HepG2 (cell line): Measurements from ENCODE around the gene ZNF524. TPM values are rescaled to one million over a fixed set of nuclear protein-coding genes. Genes with fewer than 3 reads are reported as not detected.

ENCODE experiments used
- AGO1 ChIP-seq: fragments of 200-400 bp; formaldehyde crosslinking; IDR thresholded peaks from 2 replicates; pipeline ENCODE4 v1.6.1; 2017; ENCODE audit warnings: mild to moderate bottlenecking, low read depth, low read length, moderate library complexity; ENCODE audit not compliant: poor library complexity, severe bottlenecking
- ATF2 ChIP-seq: sonication (generic); formaldehyde crosslinking; IDR thresholded peaks from 2 replicates; pipeline ENCODE4 v1.4.0; 2020; ENCODE audit warnings: missing genetic modification reagents
- DR1 ChIP-seq: sonication (generic); formaldehyde crosslinking; IDR thresholded peaks from 2 replicates; pipeline ENCODE4 v1.8.0; 2021; ENCODE audit warnings: mild to moderate bottlenecking, missing genetic modification reagents, inconsistent platforms
- ERF ChIP-seq: IDR thresholded peaks from 2 replicates; pipeline ENCODE4 v1.6.1; 2018; ENCODE audit warnings: missing biosample characterization, missing genetic modification reagents
- GABPB1 ChIP-seq: IDR thresholded peaks from 2 replicates; pipeline ENCODE4 v1.6.1; 2016; ENCODE audit warnings: mild to moderate bottlenecking, missing genetic modification reagents, moderate library complexity, missing compliant biosample characterization
- HOXA3 ChIP-seq: sonication (generic); formaldehyde crosslinking; IDR thresholded peaks from 2 replicates; pipeline ENCODE4 v1.5.0; 2020; ENCODE audit warnings: missing genetic modification reagents
- MEF2D ChIP-seq: sonication (generic); formaldehyde crosslinking; IDR thresholded peaks from 2 replicates; pipeline ENCODE4 v1.5.1; 2020; ENCODE audit warnings: mild to moderate bottlenecking, missing genetic modification reagents
- NFIB ChIP-seq: sonication (generic); formaldehyde crosslinking; IDR thresholded peaks from 2 replicates; pipeline ENCODE4 v1.9.0; 2021; ENCODE audit warnings: missing genetic modification reagents, mild to moderate bottlenecking, borderline replicate concordance
- RBFOX2 ChIP-seq: fragments of 200-400 bp; formaldehyde crosslinking; IDR thresholded peaks from 2 replicates; pipeline ENCODE4 v1.6.1; 2017; ENCODE audit warnings: low read depth, mild to moderate bottlenecking, low read length
- SMARCC2 ChIP-seq: fragments of 450-650 bp; IDR thresholded peaks from 2 replicates; pipeline ENCODE4 v1.6.1; 2017; ENCODE audit warnings: antibody characterized with exemption, mild to moderate bottlenecking
- TARDBP ChIP-seq: sonication (generic); formaldehyde crosslinking; IDR thresholded peaks from 2 replicates; pipeline ENCODE4 v1.8.0; 2022; ENCODE audit warnings: mild to moderate bottlenecking, missing genetic modification reagents
- ZFP37 ChIP-seq: sonication (generic); formaldehyde crosslinking; IDR thresholded peaks from 2 replicates; pipeline ENCODE4 v1.4.0; 2020; ENCODE audit warnings: missing genetic modification reagents, borderline replicate concordance
- ZNF597 ChIP-seq: sonication (generic); formaldehyde crosslinking; IDR thresholded peaks from 2 replicates; pipeline ENCODE4 v1.5.0; 2020; ENCODE audit warnings: missing genetic modification reagents
- ZNF607 ChIP-seq: sonication (generic); formaldehyde crosslinking; IDR thresholded peaks from 2 replicates; pipeline ENCODE4 v1.5.1; 2020; ENCODE audit warnings: missing genetic modification reagents, mild to moderate bottlenecking, borderline replicate concordance
- ZNF609 ChIP-seq: sonication (generic); formaldehyde crosslinking; IDR thresholded peaks from 2 replicates; pipeline ENCODE4 v1.4.0; 2020; ENCODE audit warnings: mild to moderate bottlenecking, missing genetic modification reagents, borderline replicate concordance
- ZNF629 ChIP-seq: sonication (generic); formaldehyde crosslinking; conservative IDR thresholded peaks from 2 replicates; pipeline ENCODE4 v1.5.0; 2020; ENCODE audit warnings: missing genetic modification reagents
- ZNF670 ChIP-seq: sonication (generic); formaldehyde crosslinking; IDR thresholded peaks from 2 replicates; pipeline ENCODE4 v1.8.0; 2022; ENCODE audit warnings: mild to moderate bottlenecking, missing genetic modification reagents, borderline replicate concordance
- ZNF883 ChIP-seq: sonication (generic); formaldehyde crosslinking; IDR thresholded peaks from 2 replicates; pipeline ENCODE4 v1.5.1; 2020; ENCODE audit warnings: mild to moderate bottlenecking, missing genetic modification reagents; ENCODE audit errors: not compliant biosample characterization
- ZXDC ChIP-seq: sonication (generic); formaldehyde crosslinking; IDR thresholded peaks from 2 replicates; pipeline ENCODE4 v1.5.0; 2020; ENCODE audit warnings: mild to moderate bottlenecking, missing genetic modification reagents
- polyA plus RNA-seq, 8 experiments: library from polyadenylated mRNA; depleted of rRNA in 3 of 8; stranded (reverse) in 7 of 8; unstranded in 1 of 8; fragments of >200 nt; fragmentation: Illumina TruSeq in 4 of 8; extraction: Trizol in 4 of 8; gene quantifications; 2 replicates each; pipeline versions ENCODE4 v1.2.1 to v1.2.3, GENCODE V29; 2011 to 2016; ENCODE audit warnings: low read depth in 4 of 8, missing spikeins in 1 of 8, mixed read lengths in 1 of 8; ENCODE audit not compliant: insufficient read depth in 1 of 8
- total RNA-seq, 5 experiments: library from RNA; depleted of rRNA; stranded (reverse); fragments of >200 nt; fragmentation: Illumina TruSeq; extraction: Trizol; gene quantifications; 2 replicates each; pipeline ENCODE4 v1.2.3, GENCODE V29; 2016; ENCODE audit warnings: low read depth in 1 of 5

The ZNF524 gene
- total and polyA plus RNA-seq, 2 of the 13 experiments (the other 11 are each of a cell fraction or from before 2014, with no cell fraction given): 3.2 to 4.6 TPM

- TF ChIP-seq ZNF607 (CRISPR knock-in tag) (0 out of 2 replicates have a peak, but pooled peaks have one; percentile 2), GABPB1 (CRISPR knock-in tag) (peak; percentile 93), DR1 (CRISPR knock-in tag) (0 out of 2 replicates have a peak, but pooled peaks have one; percentile 29), ZNF883 (CRISPR knock-in tag) (no peak), HOXA3 (CRISPR knock-in tag) (peak; percentile 47; the same call in 1 of the 2 replicates), ZNF609 (no peak), ERF (CRISPR knock-in tag) (0 out of 2 replicates have a peak, but pooled peaks have one; percentile 21), ZNF670 (CRISPR knock-in tag) (no peak), ZFP37 (CRISPR knock-in tag) (no peak), AGO1 (peak; percentile 93), ATF2 (no peak), NFIB (CRISPR knock-in tag) (no peak), ZNF629 (CRISPR knock-in tag) (no peak), ZXDC (no peak), ZNF597 (no peak), SMARCC2 (no peak), TARDBP (CRISPR knock-in tag) (no peak), MEF2D (CRISPR knock-in tag) (no peak), RBFOX2 (peak; percentile 73)
Measured at GRCh38 chr19:55605207-55605636, 5.1 kb downstream of the ZNF524 start (continued).
